Vagina (tissue), 2 donors: ENCODE results near the gene SLC36A1. TPM values are rescaled to one million over a fixed set of nuclear protein-coding genes. Genes with fewer than 3 reads are reported as not detected.

Experiments
- DNase-seq, 2 donors: peaks; one replicate each; pipeline ENCODE4 v3.0.0-alpha.2; 2017; ENCODE audit errors: extremely low spot score in 2 of 2
- H3K27ac ChIP-seq: fragments of 200-600 bp; sonication (generic); one replicate; pipeline ENCODE4 v1.5.1; 2019
- H3K27me3 ChIP-seq: fragments of 200-600 bp; sonication (generic); one replicate; pipeline ENCODE4 v1.5.1; 2019
- H3K36me3 ChIP-seq, 2 donors: fragments of 200-600 bp; sonication (generic); one replicate each; pipeline ENCODE4 v1.5.1; 2017 to 2019
- H3K4me1 ChIP-seq: fragments of 200-600 bp; sonication (generic); one replicate; pipeline ENCODE4 v1.5.1; 2019
- H3K4me3 ChIP-seq, 2 donors: fragments of 200-600 bp; sonication (generic); 1 replicate in 1 of 2; 2 replicates in 1 of 2; pipeline ENCODE4 v1.5.1; 2016 to 2019
- H3K9me3 ChIP-seq: fragments of 200-600 bp; sonication (generic); one replicate; pipeline ENCODE4 v1.5.1; 2019
- POLR2A ChIP-seq, 2 donors: fragments of 450-650 bp; IDR thresholded peaks; one replicate each; pipeline ENCODE4 v1.6.1; 2017; ENCODE audit warnings: antibody characterized with exemption in 2 of 2, mild to moderate bottlenecking in 2 of 2, moderate library complexity in 2 of 2
- POLR2AphosphoS5 ChIP-seq, 2 donors: sonication (generic); formaldehyde crosslinking; IDR thresholded peaks; one replicate each; pipeline ENCODE4 v1.9.0; 2017; ENCODE audit warnings: antibody characterized with exemption in 2 of 2, mild to moderate bottlenecking in 2 of 2, low read depth in 1 of 2; ENCODE audit not compliant: insufficient read depth in 1 of 2
- intact Hi-C: fragments of 100-400 bp; cut with DNase I; formaldehyde crosslinking; loops from one replicate; pipeline ENCODE4 v1.15.1; 2023
- total RNA-seq: library from RNA; depleted of rRNA; stranded (reverse); fragments of >200 nt; gene quantifications from one replicate; pipeline ENCODE4 v1.2.3, GENCODE V29; 2016
- TF ChIP-seq, protein P1 (sequence below), 3 experiments: fragments of 450-650 bp in 2 of 3; fragments of 200-600 bp in 1 of 3; sonication (generic) in 1 of 3; IDR thresholded peaks; one replicate each; pipeline ENCODE4 v1.5.1; 2017 to 2019; ENCODE audit warnings: antibody characterized with exemption in 3 of 3, mild to moderate bottlenecking in 2 of 3, moderate library complexity in 2 of 3

Gene SLC36A1
- total RNA-seq: 10.8 TPM

- intact Hi-C loops: loop anchor here (5.0 kb wide), 1 partner anchor 295 kb away; no protein-coding TSS in a partner anchor
- TF ChIP-seq, protein P1, sequence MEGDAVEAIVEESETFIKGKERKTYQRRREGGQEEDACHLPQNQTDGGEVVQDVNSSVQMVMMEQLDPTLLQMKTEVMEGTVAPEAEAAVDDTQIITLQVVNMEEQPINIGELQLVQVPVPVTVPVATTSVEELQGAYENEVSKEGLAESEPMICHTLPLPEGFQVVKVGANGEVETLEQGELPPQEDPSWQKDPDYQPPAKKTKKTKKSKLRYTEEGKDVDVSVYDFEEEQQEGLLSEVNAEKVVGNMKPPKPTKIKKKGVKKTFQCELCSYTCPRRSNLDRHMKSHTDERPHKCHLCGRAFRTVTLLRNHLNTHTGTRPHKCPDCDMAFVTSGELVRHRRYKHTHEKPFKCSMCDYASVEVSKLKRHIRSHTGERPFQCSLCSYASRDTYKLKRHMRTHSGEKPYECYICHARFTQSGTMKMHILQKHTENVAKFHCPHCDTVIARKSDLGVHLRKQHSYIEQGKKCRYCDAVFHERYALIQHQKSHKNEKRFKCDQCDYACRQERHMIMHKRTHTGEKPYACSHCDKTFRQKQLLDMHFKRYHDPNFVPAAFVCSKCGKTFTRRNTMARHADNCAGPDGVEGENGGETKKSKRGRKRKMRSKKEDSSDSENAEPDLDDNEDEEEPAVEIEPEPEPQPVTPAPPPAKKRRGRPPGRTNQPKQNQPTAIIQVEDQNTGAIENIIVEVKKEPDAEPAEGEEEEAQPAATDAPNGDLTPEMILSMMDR (IDR thresholded peaks at IDR 0.05): peak; percentile 91 to 99 (median 95)
- TF ChIP-seq POLR2AphosphoS5 (IDR thresholded peaks at IDR 0.05; ENCODE audit: insufficient read depth in 1 of 2, low read depth in 1 of 2): peak; percentile 81 to 92
- TF ChIP-seq POLR2A (IDR thresholded peaks at IDR 0.05): no peak
- H3K4me1 ChIP-seq: peaks cover 13% of the 10 kb centered on the region
- H3K9me3 ChIP-seq: no peaks in the 10 kb centered on the region
- peak in 1 of 2 donors; percentile 95 for DNase-seq
- H3K27me3 ChIP-seq: no peaks in the 10 kb centered on the region
- peak within 1 kb of the TSS; percentile 77 for H3K27ac ChIP-seq
- H3K36me3 ChIP-seq: no peaks in the 10 kb centered on the region
- H3K4me3 ChIP-seq: peak within 1 kb of the TSS; percentile 55 to 82
These were observed at the start of gene SLC36A1 for GRCh38 chr5:151447174-151448037. TSS of gene SLC36A1 (plus strand) at chr5:151447603. CDS start at chr5:151458793, 11,190 bp downstream.

DNA sequence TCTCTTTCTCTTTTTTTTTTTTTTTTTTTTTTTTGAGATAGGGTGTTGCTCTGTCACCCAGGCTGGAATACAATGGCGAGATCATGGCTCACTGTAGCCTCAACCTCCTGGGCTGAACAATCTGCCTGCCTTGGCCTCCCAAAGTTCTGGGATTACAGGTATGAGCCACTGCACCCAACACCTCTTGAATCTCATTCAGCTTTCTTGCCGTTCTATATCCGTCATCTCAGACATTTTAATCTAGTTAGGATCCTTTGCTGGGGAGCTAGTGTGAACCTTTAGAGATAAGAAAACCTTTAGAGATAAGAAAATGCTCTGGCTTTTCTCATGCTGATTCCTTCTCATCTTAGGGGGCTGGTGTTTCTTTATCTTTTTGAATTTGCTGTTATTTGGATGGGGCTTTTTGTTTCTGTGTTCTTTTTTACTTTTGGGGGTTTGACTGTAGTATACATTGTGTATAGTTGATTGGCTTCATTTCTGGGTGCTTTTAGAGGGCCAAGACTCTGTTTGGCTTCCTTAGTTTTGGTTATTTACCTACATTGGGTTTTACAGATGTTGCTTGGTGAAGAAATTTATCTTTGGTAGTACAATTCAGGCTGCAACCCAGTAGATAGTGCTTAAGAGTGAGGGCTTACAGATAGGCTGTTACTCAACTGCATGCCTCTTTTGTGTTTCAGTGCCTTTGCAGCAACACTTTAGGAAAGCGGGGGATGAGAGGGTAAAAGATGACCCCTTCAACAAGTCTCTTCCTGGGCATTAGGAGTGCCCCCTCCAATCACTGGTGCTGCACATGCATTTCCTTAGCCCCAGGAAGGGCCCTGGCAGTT lies 41.9 kb upstream of the SLC36A1 start:
- TF ChIP-seq POLR2AphosphoS5 (IDR thresholded peaks at IDR 0.05; ENCODE audit: insufficient read depth in 1 of 2, low read depth in 1 of 2): no peak
- Histone ChIP-seq H3K4me1 (no peaks in the 10 kb centered on the region), H3K27me3 (no peaks in the 10 kb centered on the region), H3K27ac (no peak overlapping the region), H3K36me3 (no peaks in the 10 kb centered on the region), H3K4me3 (no peak overlapping the region), H3K9me3 (no peaks in the 10 kb centered on the region)
- intact Hi-C loops: no loop called here
- no peak for DNase-seq

GRCh38 chr5:151406322-151406947 lies 41.0 kb upstream of the SLC36A1 start:
- DNase-seq: no peak
- H3K27ac ChIP-seq: no peak overlapping the region
- no peaks in the 10 kb centered on the region for H3K9me3 ChIP-seq
- H3K4me1 ChIP-seq: no peaks in the 10 kb centered on the region
- H3K36me3 ChIP-seq: no peaks in the 10 kb centered on the region
- TF ChIP-seq, protein P1 (IDR thresholded peaks at IDR 0.05): no peak
- intact Hi-C loops: no loop called here
- H3K4me3 ChIP-seq: no peak overlapping the region
- no peaks in the 10 kb centered on the region for H3K27me3 ChIP-seq

DNA sequence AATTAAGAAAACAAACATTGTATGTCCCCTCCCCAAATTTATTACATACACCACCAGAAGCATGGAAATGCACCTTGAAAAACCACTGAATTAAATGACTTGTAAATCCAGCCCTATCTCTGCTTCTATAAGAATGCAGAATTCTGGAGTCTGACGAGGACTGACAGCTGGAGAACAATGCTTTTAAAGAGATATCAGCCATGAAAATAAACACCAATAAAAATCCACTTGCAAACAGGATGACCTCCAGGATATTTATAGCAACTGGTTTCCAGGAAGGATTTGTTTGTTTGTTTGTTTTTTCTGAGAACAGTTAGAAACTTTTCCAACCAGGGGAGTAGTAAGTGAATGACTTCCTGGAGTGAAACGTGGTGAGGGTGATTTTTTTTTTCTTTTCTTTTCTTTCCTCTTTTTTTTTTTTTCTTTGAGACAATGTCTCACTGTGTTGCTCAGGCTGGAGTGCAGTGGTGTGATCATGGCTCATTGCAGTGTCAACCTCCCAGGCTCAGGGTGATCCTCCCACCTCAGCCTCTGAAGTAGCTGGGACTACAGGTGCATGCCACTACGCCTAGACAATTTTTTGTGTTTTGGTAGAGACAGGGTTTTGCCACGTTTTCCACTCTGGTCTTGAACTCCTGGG lies 38.7 kb upstream of the SLC36A1 start:
- Histone ChIP-seq H3K27me3 (no peaks in the 10 kb centered on the region), H3K4me1 (no peaks in the 10 kb centered on the region), H3K27ac (no peak overlapping the region), H3K36me3 (no peaks in the 10 kb centered on the region), H3K4me3 (no peak overlapping the region), H3K9me3 (no peaks in the 10 kb centered on the region)
- intact Hi-C loops: no loop called here
- DNase-seq: no peak
- no peak for TF ChIP-seq POLR2A (IDR thresholded peaks at IDR 0.05)
- no peak for TF ChIP-seq POLR2AphosphoS5 (IDR thresholded peaks at IDR 0.05; ENCODE audit: insufficient read depth in 1 of 2, low read depth in 1 of 2)
- TF ChIP-seq, protein P1 (IDR thresholded peaks at IDR 0.05): no peak

GRCh38 chr5:151413800-151414199 lies 33.6 kb upstream of the SLC36A1 start:
- no peak for TF ChIP-seq POLR2AphosphoS5 (IDR thresholded peaks at IDR 0.05; ENCODE audit: insufficient read depth in 1 of 2, low read depth in 1 of 2)
- DNase-seq: no peak
- intact Hi-C loops: no loop called here
- Histone ChIP-seq H3K27me3 (no peaks in the 10 kb centered on the region), H3K36me3 (no peaks in the 10 kb centered on the region), H3K4me1 (no peaks in the 10 kb centered on the region), H3K9me3 (no peaks in the 10 kb centered on the region), H3K4me3 (no peak overlapping the region), H3K27ac (no peak overlapping the region)
